ENCODE results near the gene RPEL1. TPM values are rescaled to one million over a fixed set of nuclear protein-coding genes. Genes with fewer than 3 reads are reported as not detected.

The RPEL1 gene
- total RNA-seq, 1 experiment from 2014 or later, result 0.10 TPM

- TF ChIP-seq REST (IDR thresholded peaks at IDR 0.05; ENCODE audit: low read depth), result no peak
- TF ChIP-seq SRF (IDR thresholded peaks at IDR 0.05; ENCODE audit: low read depth), result peak; percentile 81
- no peak for TF ChIP-seq EZH2 (IDR thresholded peaks at IDR 0.05)
- peak; percentile 81 for TF ChIP-seq TCF7L2 (IDR thresholded peaks at IDR 0.05; ENCODE audit: borderline replicate concordance, extremely low read depth, insufficient read depth, insufficient read length)
- peak; percentile 98 for TF ChIP-seq FOSL1 (IDR thresholded peaks at IDR 0.05; ENCODE audit: low read depth)
- peak; percentile 97 for TF ChIP-seq SIN3A (IDR thresholded peaks at IDR 0.05; ENCODE audit: low read depth)
These were observed 27.4 kb downstream of the RPEL1 start (continued) for GRCh38 chr10:103273041-103273441.

- no peak overlapping the region for H3K9ac ChIP-seq (ENCODE audit: low read length)
- intact Hi-C loops (cut with micrococcal nuclease), result no loop called here
- no peaks in the 10 kb centered on the region for H3K9me2 ChIP-seq (ENCODE audit: insufficient read depth)
- H3K36me3 ChIP-seq (ENCODE audit: control insufficient read depth in 1 of 2, insufficient read depth in 2 of 2, low read length in 2 of 2), result no peaks in the 10 kb centered on the region
- RAD21 ChIA-PET (ENCODE audit: low non-redundant PET in 1 of 2, low total read pairs in 2 of 2, uncharacterized antibody in 2 of 2, unreplicated experiment in 2 of 2), result no interaction called here
- no peak overlapping the region for H3K27ac ChIP-seq (ENCODE audit: low read depth, low read length)
- TF ChIP-seq ATF3 (IDR thresholded peaks at IDR 0.05) (no peak), JUND (IDR thresholded peaks at IDR 0.05) (no peak)
- CTCF ChIA-PET, result no interaction called here
- H3K4me3 ChIP-seq (replicated peaks in 1 of 2; ENCODE audit: low read depth in 1 of 2, low read length in 2 of 2), result no peak overlapping the region
- H3K27me3 ChIP-seq (ENCODE audit: insufficient read depth, low read length), result peaks cover 24% of the 10 kb centered on the region
- DNase-seq (ENCODE audit: low read depth, low spot score) (no peak), ATAC-seq (no peak)
- no peaks in the 10 kb centered on the region for H3K9me3 ChIP-seq (ENCODE audit: control insufficient read depth in 1 of 2, insufficient read depth in 1 of 2, low read depth in 1 of 2, low read length in 2 of 2)
- BruUV-seq (replicated peaks), result no TSS peak
- no peak overlapping the region for H2AFZ ChIP-seq (ENCODE audit: low read depth, low read length, poor library complexity, severe bottlenecking)
- H3K79me2 ChIP-seq (ENCODE audit: insufficient read depth, low read length), result no peaks in the 10 kb centered on the region
- POLR2A ChIA-PET, result no interaction called here
- H3K4me2 ChIP-seq (ENCODE audit: low read length), result no peak overlapping the region
- H3K4me1 ChIP-seq (ENCODE audit: control insufficient read depth in 1 of 2, insufficient read depth in 2 of 2, low read length in 2 of 2), result peaks cover 12 to 23% of the 10 kb centered on the region in 2 experiments
- no peaks in the 10 kb centered on the region for H4K20me1 ChIP-seq (ENCODE audit: insufficient read depth)
These were observed 30.7 kb downstream of the RPEL1 start for GRCh38 chr10:103276251-103276895.

Measured in HCT116 (cell line).